Subcutaneous adipose tissue (tissue), 4 donors: Measurements from ENCODE around the gene BCAS4. TPM values are rescaled to one million over a fixed set of nuclear protein-coding genes. Genes with fewer than 3 reads are reported as not detected.

Experiments
- CTCF ChIP-seq: fragments of 450-650 bp; IDR thresholded peaks from one replicate; pipeline ENCODE4 v1.5.1; 2016; ENCODE audit warnings: low read depth, mild to moderate bottlenecking, control low read depth, antibody characterized with exemption, moderate library complexity
- total RNA-seq, 4 donors: library from RNA; depleted of rRNA; stranded (reverse); fragments of >200 nt; gene quantifications; one replicate each; pipeline ENCODE4 v1.1.0, GENCODE V29; 2016

The BCAS4 gene
- total RNA-seq, 4 donors from 2014 or later: 0.49 to 14.8 (median 4.3) TPM

- TF ChIP-seq CTCF: no peak
Observed at GRCh38 chr20:50887576-50887975, 92.7 kb downstream of the BCAS4 start.

DNA sequence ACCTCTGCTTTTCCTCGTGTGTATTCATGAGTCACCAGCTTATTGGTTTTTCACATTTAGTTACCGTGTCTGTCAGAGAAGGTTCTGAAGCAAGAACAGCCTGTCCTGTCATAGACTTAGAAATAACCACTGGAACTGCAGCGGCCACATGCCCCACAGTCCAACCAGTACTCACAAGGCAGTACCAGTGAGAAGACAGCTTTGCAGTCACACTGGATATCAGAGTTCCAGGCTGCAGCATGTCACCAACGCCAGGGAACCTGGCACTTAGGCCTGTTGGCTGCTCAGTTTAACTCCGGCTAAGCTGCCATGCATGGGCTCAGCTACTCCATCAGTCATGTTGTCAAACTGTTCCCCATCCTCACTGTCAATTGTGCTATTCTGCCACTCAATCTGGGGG is 96.3 kb downstream of the BCAS4 start:
- no peak for TF ChIP-seq CTCF

GRCh38 chr20:50892394-50892793 is 97.5 kb downstream of the BCAS4 start:
- no peak for TF ChIP-seq CTCF

DNA sequence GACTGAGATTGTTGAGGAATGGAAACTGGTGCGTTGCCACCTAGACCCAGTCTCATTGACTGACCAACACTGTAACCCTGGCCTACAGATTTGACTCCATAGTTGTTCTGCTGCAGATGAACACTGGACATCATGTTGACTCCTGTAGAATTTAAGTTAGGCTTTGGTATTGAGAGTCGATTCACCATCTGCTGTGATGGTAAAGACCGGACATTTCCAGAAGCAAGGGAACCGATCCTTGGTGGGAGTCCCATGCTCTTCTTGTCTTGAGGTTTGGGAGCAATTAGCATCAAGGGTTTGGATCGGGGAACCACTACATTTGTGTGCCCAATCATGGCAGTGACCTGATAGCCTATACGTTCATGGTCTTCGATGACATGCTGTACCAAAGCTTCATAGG is 98.8 kb downstream of the BCAS4 start:
- TF ChIP-seq CTCF: no peak

DNA sequence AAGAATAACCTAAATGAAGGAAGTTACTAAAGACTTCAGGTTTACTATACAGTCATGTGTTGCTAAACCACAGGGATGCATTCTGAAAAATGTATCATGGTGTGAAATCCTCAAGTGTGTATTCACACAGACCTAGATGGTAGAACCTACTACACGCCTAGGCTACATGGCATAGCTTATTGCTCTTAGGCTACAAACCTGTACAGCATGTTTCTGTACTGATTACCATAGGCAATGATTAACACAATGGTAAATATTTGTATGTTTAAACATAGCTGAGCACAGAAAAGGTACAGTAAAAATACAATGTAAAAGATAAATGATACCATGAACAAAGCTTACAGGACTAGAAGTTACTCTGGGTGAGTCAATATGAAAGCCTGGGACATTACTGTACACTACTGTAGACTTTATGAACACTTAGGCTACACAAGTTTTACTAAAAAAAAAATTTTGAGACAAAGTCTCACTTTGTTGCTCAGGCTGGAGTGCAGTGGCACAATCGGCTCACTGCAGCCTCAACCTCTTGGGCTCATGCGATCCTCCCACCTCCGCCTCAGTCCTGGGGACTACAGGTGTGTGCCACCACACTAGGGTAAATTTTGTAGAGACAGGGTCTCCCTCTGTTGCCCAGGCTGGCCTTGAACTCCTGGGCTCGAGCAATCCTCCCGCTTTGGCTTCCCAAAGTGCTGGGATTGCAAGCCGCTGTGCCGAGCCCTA is 100.4 kb downstream of the BCAS4 start:
- TF ChIP-seq CTCF: no peak

DNA sequence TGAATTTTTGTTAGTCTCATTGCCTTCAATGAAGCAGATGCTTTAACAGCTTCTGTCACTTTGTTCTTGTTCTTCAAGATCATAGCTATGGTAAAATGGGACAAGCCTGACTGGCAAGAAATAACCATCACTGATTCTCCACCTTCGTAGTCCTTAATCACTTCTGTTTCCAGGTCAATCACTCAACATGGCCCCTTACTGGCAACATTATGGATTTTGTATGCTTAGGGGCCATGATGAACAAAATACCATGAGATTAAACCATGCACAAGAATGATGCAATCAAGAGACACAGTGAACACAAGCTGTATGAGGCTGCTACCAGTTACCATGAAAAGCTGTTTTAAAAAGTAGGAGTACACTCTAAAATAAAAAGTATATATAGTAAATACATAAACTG is 103.6 kb downstream of the BCAS4 start:
- no peak for TF ChIP-seq CTCF

GRCh38 chr20:50900261-50900660 is 105.4 kb downstream of the BCAS4 start:
- no peak for TF ChIP-seq CTCF
